Type B pancreatic cell (in vitro differentiated cells): ENCODE measurements around the gene SIK3. TPM values are rescaled to one million over a fixed set of nuclear protein-coding genes. Genes with fewer than 3 reads are reported as not detected.
"Not testable (repeated sequence)": the region's sequence is repeated elsewhere in the genome, so short reads cannot be mapped to it uniquely, and the experiment has no call there.

Experiments used
- DNase-seq: peaks from one replicate; pipeline ENCODE4 v3.0.0; 2021; ENCODE audit warnings: mixed read lengths; ENCODE audit not compliant: unreplicated experiment; ENCODE audit errors: extremely low spot score
- H3K27ac Mint-ChIP-seq: 2 replicates; pipeline ENCODE4 v1.8.0; 2021; ENCODE audit warnings: mild to moderate bottlenecking, mixed read lengths
- H3K27me3 Mint-ChIP-seq: 2 replicates; pipeline ENCODE4 v1.8.0; 2021; ENCODE audit warnings: mixed read lengths
- H3K36me3 Mint-ChIP-seq: 2 replicates; pipeline ENCODE4 v1.8.0; 2021; ENCODE audit warnings: mixed read lengths
- H3K4me1 Mint-ChIP-seq: one replicate; pipeline ENCODE4 v1.8.0; 2021; ENCODE audit warnings: mixed read lengths; ENCODE audit not compliant: unreplicated experiment
- H3K4me3 Mint-ChIP-seq: 2 replicates; pipeline ENCODE4 v1.8.0; 2021; ENCODE audit warnings: mild to moderate bottlenecking, mixed read lengths
- H3K9me3 Mint-ChIP-seq: 2 replicates; pipeline ENCODE4 v1.8.0; 2021; ENCODE audit warnings: mixed read lengths
- total RNA-seq: library from RNA; stranded (reverse); gene quantifications from 2 replicates; pipeline ENCODE4 v1.2.1, GENCODE V29; 2021; ENCODE audit warnings: low replicate concordance
- TF ChIP-seq, protein P1 (sequence below): fragments of 200-600 bp; sonication (generic); conservative IDR thresholded peaks from 2 replicates; pipeline ENCODE4 v1.5.0; 2021; ENCODE audit warnings: antibody characterized with exemption, mild to moderate bottlenecking

The SIK3 gene
- total RNA-seq, 1 donor from 2014 or later = 39.9 TPM

DNA sequence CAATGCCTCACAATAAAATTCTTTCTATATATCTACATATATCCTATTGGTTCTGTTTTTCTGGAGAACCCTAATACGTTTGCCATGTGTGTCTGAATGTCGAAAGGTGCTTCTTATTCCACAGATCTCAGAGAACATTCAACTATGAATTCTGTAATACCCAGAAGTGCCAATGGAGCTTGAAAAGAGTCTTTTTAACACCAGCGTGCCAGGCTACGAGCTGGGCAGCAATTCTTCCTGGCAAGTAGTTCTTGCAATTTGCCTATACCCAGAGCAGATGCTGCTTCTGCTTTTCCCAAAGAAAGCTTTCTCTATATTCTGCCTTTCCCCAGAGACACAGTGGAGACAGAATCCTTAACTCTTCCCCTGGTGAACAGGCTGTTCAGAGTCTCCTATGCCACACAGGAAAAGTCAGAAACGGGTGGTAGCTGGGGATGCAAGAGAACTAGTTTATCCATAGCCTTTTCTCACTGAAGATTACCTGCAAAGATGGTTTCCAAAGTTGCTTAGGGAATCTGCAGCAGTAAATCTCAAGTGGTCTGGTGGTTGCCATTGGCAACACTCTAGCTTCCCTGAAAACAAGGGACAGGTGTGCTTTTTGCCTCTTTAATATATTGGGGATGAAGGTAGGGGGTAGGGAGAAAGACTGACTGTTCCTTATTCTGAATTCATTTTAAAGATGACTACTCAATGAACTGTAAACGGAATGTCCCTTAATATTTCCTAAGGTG is 29.1 kb upstream of the SIK3 start:
- Mint-ChIP-seq H3K9me3 (no peaks in the 10 kb centered on the region), H3K4me3 (no peak overlapping the region), H3K4me1 (no peaks in the 10 kb centered on the region), H3K36me3 (no peaks in the 10 kb centered on the region), H3K27ac (no peak overlapping the region), H3K27me3 (peaks cover 23% of the 10 kb centered on the region)
- TF ChIP-seq, protein P1, sequence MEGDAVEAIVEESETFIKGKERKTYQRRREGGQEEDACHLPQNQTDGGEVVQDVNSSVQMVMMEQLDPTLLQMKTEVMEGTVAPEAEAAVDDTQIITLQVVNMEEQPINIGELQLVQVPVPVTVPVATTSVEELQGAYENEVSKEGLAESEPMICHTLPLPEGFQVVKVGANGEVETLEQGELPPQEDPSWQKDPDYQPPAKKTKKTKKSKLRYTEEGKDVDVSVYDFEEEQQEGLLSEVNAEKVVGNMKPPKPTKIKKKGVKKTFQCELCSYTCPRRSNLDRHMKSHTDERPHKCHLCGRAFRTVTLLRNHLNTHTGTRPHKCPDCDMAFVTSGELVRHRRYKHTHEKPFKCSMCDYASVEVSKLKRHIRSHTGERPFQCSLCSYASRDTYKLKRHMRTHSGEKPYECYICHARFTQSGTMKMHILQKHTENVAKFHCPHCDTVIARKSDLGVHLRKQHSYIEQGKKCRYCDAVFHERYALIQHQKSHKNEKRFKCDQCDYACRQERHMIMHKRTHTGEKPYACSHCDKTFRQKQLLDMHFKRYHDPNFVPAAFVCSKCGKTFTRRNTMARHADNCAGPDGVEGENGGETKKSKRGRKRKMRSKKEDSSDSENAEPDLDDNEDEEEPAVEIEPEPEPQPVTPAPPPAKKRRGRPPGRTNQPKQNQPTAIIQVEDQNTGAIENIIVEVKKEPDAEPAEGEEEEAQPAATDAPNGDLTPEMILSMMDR = no peak
- no peak for DNase-seq

DNA sequence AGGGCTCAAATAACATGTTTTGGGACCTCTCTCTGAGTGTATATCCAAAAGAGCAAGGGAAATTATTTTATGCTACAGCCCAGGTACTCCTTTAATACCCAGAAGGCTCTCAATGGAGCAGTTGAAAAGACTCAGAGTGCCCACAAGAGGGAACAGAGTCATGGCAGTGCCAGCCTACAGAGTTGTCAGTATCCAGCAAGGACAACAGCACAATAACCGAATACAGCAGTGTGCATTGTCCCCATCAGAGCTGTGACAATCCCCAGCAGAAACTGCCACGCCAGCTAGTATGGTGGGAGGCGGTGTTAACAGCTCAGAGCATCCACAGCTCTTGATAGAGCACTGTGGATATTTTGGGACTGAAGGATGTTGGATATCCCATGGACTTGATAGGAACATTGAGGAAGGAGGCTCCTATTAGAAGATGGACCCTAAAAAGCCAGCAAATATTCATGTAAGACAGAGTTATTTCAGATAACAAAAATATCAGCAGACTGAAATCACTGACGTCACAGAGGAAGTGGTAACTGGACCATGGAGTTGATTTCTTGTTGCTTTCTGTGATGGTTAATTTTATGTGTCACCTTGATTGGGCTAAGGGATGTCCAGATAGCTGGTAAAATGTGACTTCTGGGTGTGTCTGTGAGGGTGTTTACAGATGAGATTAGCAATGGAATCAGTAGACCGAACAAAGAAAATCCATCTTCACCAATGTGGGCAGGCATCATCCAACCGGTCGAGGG is 28.2 kb upstream of the SIK3 start:
- DNase-seq = no peak
- H3K36me3 Mint-ChIP-seq = no peaks in the 10 kb centered on the region

DNA sequence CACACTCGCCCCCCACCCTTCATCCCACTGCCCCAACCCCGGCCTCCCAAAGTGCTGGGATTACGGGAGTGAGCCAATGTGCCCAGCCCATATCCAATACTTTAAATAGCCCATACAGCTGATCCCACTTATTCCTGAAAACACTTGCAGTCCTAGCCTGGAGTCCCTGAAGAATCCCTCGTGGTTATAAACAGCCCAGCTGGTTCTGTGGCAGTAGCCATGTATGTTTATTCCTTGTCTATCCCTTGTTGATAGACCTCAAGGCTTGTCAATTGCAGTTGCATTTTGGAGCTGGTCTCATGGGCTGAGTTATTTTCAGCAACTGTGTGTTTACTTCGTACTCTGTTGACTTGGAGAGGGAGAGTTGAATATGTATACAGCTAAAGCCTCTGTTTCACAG is 24.3 kb upstream of the SIK3 start:
- Mint-ChIP-seq H3K4me1 (no peaks in the 10 kb centered on the region), H3K27ac (no peak overlapping the region), H3K4me3 (no peak overlapping the region), H3K27me3 (peaks cover 21% of the 10 kb centered on the region), H3K36me3 (no peaks in the 10 kb centered on the region), H3K9me3 (no peaks in the 10 kb centered on the region)
- TF ChIP-seq, protein P1 = no peak
- DNase-seq = no peak

More for the DNA sequence above, 28.2 kb upstream of the SIK3 start:
- no peak overlapping the region for H3K4me3 Mint-ChIP-seq
- no peaks in the 10 kb centered on the region for H3K9me3 Mint-ChIP-seq
- no peaks in the 10 kb centered on the region for H3K4me1 Mint-ChIP-seq
- H3K27me3 Mint-ChIP-seq = peaks cover 23% of the 10 kb centered on the region
- TF ChIP-seq, protein P1 = no peak
- H3K27ac Mint-ChIP-seq = no peak overlapping the region

DNA sequence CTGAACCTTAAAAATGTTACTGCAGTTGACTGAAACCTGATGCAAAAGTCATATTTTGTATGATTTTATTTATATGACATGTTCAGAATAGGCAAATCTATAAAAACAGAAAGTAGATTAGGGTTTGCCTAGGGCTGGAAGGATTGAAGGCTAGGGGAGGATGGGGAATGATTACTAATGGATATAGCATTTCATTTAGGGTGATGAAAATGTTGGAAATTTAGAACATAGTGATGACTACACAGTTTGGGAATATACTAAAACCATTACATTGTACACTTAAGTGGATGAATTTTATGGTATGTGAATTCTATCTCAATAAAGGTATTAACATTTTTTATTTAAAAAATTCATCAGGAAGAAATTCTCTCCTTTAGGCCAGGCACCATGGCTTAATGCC is 22.9 kb upstream of the SIK3 start:
- TF ChIP-seq, protein P1 = no peak
- no peaks in the 10 kb centered on the region for H3K4me1 Mint-ChIP-seq
- no peak overlapping the region for H3K4me3 Mint-ChIP-seq
- no peak for DNase-seq
- peaks cover 9% of the 10 kb centered on the region for H3K27me3 Mint-ChIP-seq
- H3K36me3 Mint-ChIP-seq = no peaks in the 10 kb centered on the region
- H3K27ac Mint-ChIP-seq = no peak overlapping the region
- no peaks in the 10 kb centered on the region for H3K9me3 Mint-ChIP-seq

DNA sequence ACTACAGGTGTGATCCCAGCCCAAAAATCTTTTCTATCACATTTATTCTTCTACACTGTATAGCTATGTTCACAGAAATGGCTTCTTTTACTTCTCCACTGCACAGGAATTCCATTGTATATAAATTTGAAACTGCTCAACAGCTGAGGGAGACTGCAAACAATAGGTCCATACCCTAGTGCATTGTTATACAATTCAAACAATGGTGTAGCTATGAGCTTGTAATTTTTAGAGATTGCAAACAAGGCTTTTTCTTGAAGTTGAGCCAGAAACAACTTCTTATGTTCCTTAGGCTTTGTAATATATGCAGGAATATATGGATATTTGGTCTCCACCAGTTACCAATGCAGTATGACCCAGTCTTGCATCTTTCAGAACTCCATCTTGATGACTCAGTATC is 19.5 kb upstream of the SIK3 start:
- no peaks in the 10 kb centered on the region for H3K4me1 Mint-ChIP-seq
- TF ChIP-seq, protein P1 = no peak
- H3K27ac Mint-ChIP-seq = no peak overlapping the region
- no peaks in the 10 kb centered on the region for H3K27me3 Mint-ChIP-seq
- H3K36me3 Mint-ChIP-seq = no peaks in the 10 kb centered on the region
- DNase-seq = no peak
- no peaks in the 10 kb centered on the region for H3K9me3 Mint-ChIP-seq
- no peak overlapping the region for H3K4me3 Mint-ChIP-seq

DNA sequence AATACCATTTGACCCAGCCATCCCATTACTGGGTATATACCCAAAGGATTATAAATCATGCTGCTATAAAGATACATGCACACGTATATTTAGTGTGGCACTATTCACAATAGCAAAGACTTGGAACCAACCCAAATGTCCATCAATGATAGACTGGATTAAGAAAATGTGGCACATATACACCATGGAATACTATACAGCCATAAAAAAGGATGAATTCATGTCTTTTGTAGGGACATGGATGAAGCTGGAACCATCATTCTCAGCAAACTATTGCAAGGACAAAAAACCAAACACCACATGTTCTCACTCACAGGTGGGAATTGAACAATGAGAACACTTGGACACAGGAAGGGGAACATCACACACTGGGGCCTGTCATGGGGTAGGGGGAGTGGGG is 14.7 kb upstream of the SIK3 start:
- H3K9me3 Mint-ChIP-seq, H3K36me3 Mint-ChIP-seq, H3K4me3 Mint-ChIP-seq, H3K27ac Mint-ChIP-seq, DNase-seq, H3K4me1 Mint-ChIP-seq, H3K27me3 Mint-ChIP-seq: not testable (repeated sequence)

DNA sequence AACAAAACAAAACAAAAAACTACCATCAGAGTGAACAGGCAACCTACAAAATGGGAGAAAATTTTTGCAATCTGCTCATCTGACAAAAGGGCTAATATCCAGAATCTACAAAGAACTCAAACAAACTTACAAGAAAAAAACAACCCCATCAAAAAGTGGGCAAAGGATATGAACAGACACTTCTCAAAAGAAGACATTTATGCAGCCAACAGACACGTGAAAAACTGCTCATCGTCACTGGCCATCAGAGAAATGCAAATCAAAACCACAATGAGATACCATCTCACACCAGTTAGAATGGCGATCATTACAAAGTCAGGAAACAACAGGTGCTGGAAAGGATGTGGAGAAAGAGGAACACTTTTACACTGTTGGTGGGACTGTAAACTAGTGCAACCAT is 14.3 kb upstream of the SIK3 start:
- H3K4me1 Mint-ChIP-seq, H3K9me3 Mint-ChIP-seq: not testable (repeated sequence)

More for the DNA sequence above, 14.3 kb upstream of the SIK3 start:
- not testable (repeated sequence) for H3K36me3 Mint-ChIP-seq, DNase-seq, H3K27me3 Mint-ChIP-seq, H3K27ac Mint-ChIP-seq, H3K4me3 Mint-ChIP-seq
